ENCODE measurements around the gene TECTB. TPM values are rescaled to one million over a fixed set of nuclear protein-coding genes. Genes with fewer than 3 reads are reported as not detected.

TECTB gene
- total and polyA plus RNA-seq, 2 donors (not counting 1 experiment from before 2014, with no cell fraction given), result not detected

GRCh38 chr10:112302335-112302734, 19.1 kb downstream of the TECTB start:
- H3K4me2 ChIP-seq (ENCODE audit: extremely low read depth, insufficient read depth, low read length), result no peak overlapping the region
- no peaks in the 10 kb centered on the region for H3K4me1 ChIP-seq (ENCODE audit: control insufficient read depth, extremely low read depth, insufficient read depth, low read length)
- no peak for DNase-seq (ENCODE audit: low read depth in 2 of 2)
- H3K79me2 ChIP-seq (ENCODE audit: control insufficient read depth, insufficient read depth, low read length), result no peaks in the 10 kb centered on the region
- H3K4me3 ChIP-seq (replicated peaks in 1 of 4; ENCODE audit: control extremely low read depth in 1 of 4, insufficient read depth in 1 of 4, low read depth in 3 of 4, low read length in 4 of 4), result no peak overlapping the region
- H3K27me3 ChIP-seq (ENCODE audit: control insufficient read depth, insufficient read depth, low read length), result no peaks in the 10 kb centered on the region
- H2AFZ ChIP-seq (ENCODE audit: low read length), result no peak overlapping the region
- H4K20me1 ChIP-seq (ENCODE audit: control insufficient read depth, extremely low read depth, insufficient read depth, low read length), result no peaks in the 10 kb centered on the region
- no peak overlapping the region for H3K27ac ChIP-seq (ENCODE audit: insufficient read depth, low read length)
- no peak overlapping the region for H3K9ac ChIP-seq (ENCODE audit: insufficient read depth, low read length)
- no peaks in the 10 kb centered on the region for H3K9me3 ChIP-seq (ENCODE audit: control insufficient read depth, insufficient read depth, low read depth, low read length)
- H3K36me3 ChIP-seq (ENCODE audit: control insufficient read depth, insufficient read depth, low read length), result no peaks in the 10 kb centered on the region
- TF ChIP-seq, protein P1, sequence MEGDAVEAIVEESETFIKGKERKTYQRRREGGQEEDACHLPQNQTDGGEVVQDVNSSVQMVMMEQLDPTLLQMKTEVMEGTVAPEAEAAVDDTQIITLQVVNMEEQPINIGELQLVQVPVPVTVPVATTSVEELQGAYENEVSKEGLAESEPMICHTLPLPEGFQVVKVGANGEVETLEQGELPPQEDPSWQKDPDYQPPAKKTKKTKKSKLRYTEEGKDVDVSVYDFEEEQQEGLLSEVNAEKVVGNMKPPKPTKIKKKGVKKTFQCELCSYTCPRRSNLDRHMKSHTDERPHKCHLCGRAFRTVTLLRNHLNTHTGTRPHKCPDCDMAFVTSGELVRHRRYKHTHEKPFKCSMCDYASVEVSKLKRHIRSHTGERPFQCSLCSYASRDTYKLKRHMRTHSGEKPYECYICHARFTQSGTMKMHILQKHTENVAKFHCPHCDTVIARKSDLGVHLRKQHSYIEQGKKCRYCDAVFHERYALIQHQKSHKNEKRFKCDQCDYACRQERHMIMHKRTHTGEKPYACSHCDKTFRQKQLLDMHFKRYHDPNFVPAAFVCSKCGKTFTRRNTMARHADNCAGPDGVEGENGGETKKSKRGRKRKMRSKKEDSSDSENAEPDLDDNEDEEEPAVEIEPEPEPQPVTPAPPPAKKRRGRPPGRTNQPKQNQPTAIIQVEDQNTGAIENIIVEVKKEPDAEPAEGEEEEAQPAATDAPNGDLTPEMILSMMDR (conservative IDR thresholded peaks at IDR 0.05 in 1 of 2, IDR thresholded peaks at IDR 0.05 in 1 of 2; ENCODE audit: low read depth in 1 of 2, low read length in 2 of 2), result no peak
- TF ChIP-seq EZH2 (IDR thresholded peaks at IDR 0.05; ENCODE audit: low read length, missing control alignments), result no peak

GRCh38 chr10:112303528-112303927, 20.3 kb downstream of the TECTB start:
- Histone ChIP-seq H3K36me3 (ENCODE audit: control insufficient read depth, insufficient read depth, low read length) (no peaks in the 10 kb centered on the region), H3K9me3 (ENCODE audit: control insufficient read depth, insufficient read depth, low read depth, low read length) (no peaks in the 10 kb centered on the region)

DNA sequence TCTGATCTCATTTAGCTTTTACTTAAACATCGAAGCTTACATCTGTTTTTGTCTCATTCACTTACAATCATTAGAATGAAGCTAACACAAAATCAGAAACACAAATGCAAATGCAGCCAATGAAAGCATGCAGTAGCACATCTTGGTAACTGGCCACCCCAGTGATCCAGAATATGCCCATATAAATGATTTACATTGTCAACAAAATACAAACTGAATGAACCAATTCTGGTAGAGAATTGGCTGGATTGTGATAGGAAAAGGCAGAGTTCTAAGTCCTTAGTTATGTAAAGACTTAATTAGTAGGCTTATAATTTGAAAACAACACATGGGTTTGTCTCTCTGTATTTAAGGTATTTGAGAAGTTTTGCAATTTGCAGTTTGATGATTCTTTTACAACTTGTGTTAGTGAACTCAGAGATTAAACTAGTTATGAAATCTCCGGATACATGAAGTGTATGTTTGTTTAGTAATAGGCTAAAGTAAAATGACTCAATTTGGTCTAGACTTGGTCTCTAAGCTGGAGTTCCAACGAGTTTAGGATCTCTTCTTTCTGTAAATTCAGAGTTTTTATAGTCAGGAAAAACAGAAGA, 21.2 kb downstream of the TECTB start:
- Histone ChIP-seq H3K9ac (ENCODE audit: insufficient read depth, low read length) (no peak overlapping the region), H3K79me2 (ENCODE audit: control insufficient read depth, insufficient read depth, low read length) (no peaks in the 10 kb centered on the region), H4K20me1 (ENCODE audit: control insufficient read depth, extremely low read depth, insufficient read depth, low read length) (no peaks in the 10 kb centered on the region), H3K27ac (ENCODE audit: insufficient read depth, low read length) (no peak overlapping the region), H3K9me3 (ENCODE audit: control insufficient read depth, insufficient read depth, low read depth, low read length) (no peaks in the 10 kb centered on the region), H3K4me2 (ENCODE audit: extremely low read depth, insufficient read depth, low read length) (no peak overlapping the region), H3K4me3 (replicated peaks in 1 of 4; ENCODE audit: control extremely low read depth in 1 of 4, insufficient read depth in 1 of 4, low read depth in 3 of 4, low read length in 4 of 4) (no peak overlapping the region), H3K4me1 (ENCODE audit: control insufficient read depth, extremely low read depth, insufficient read depth, low read length) (no peaks in the 10 kb centered on the region), H3K36me3 (ENCODE audit: control insufficient read depth, insufficient read depth, low read length) (no peaks in the 10 kb centered on the region), H3K27me3 (ENCODE audit: control insufficient read depth, insufficient read depth, low read length) (no peaks in the 10 kb centered on the region), H2AFZ (ENCODE audit: low read length) (no peak overlapping the region)
- no peak for DNase-seq (ENCODE audit: low read depth in 2 of 2)
- TF ChIP-seq, protein P1 (conservative IDR thresholded peaks at IDR 0.05 in 1 of 2, IDR thresholded peaks at IDR 0.05 in 1 of 2; ENCODE audit: low read depth in 1 of 2, low read length in 2 of 2), result no peak
- no peak for TF ChIP-seq EZH2 (IDR thresholded peaks at IDR 0.05; ENCODE audit: low read length, missing control alignments)

More at GRCh38 chr10:112303528-112303927, 20.3 kb downstream of the TECTB start:
- Histone ChIP-seq H2AFZ (ENCODE audit: low read length) (no peak overlapping the region), H3K27me3 (ENCODE audit: control insufficient read depth, insufficient read depth, low read length) (no peaks in the 10 kb centered on the region), H3K4me3 (replicated peaks in 1 of 4; ENCODE audit: control extremely low read depth in 1 of 4, insufficient read depth in 1 of 4, low read depth in 3 of 4, low read length in 4 of 4) (no peak overlapping the region), H4K20me1 (ENCODE audit: control insufficient read depth, extremely low read depth, insufficient read depth, low read length) (no peaks in the 10 kb centered on the region), H3K4me1 (ENCODE audit: control insufficient read depth, extremely low read depth, insufficient read depth, low read length) (no peaks in the 10 kb centered on the region), H3K27ac (ENCODE audit: insufficient read depth, low read length) (no peak overlapping the region), H3K79me2 (ENCODE audit: control insufficient read depth, insufficient read depth, low read length) (no peaks in the 10 kb centered on the region), H3K4me2 (ENCODE audit: extremely low read depth, insufficient read depth, low read length) (no peak overlapping the region), H3K9ac (ENCODE audit: insufficient read depth, low read length) (no peak overlapping the region)
- TF ChIP-seq EZH2 (IDR thresholded peaks at IDR 0.05; ENCODE audit: low read length, missing control alignments), result no peak
- TF ChIP-seq, protein P1 (conservative IDR thresholded peaks at IDR 0.05 in 1 of 2, IDR thresholded peaks at IDR 0.05 in 1 of 2; ENCODE audit: low read depth in 1 of 2, low read length in 2 of 2), result no peak
- DNase-seq (ENCODE audit: low read depth in 2 of 2), result no peak
